T follicular helper cell (primary cell): ENCODE measurements around the gene SLC7A8.
"Not testable (repeated sequence)": the region's sequence is repeated elsewhere in the genome, so short reads cannot be mapped to it uniquely, and the experiment has no call there.

ENCODE experiments used
- DNase-seq: peaks from one replicate; pipeline ENCODE4 v3.0.0-alpha.2; 2020; ENCODE audit warnings: low read depth
- total RNA-seq, 2 experiments: gene quantifications; one replicate each; lab custom pipeline; 2026; lab: John Stamatoyannopoulos, UW

Gene SLC7A8
- 0.26 to 2.4 reads per million in 2 experiments for total RNA-seq

DNA sequence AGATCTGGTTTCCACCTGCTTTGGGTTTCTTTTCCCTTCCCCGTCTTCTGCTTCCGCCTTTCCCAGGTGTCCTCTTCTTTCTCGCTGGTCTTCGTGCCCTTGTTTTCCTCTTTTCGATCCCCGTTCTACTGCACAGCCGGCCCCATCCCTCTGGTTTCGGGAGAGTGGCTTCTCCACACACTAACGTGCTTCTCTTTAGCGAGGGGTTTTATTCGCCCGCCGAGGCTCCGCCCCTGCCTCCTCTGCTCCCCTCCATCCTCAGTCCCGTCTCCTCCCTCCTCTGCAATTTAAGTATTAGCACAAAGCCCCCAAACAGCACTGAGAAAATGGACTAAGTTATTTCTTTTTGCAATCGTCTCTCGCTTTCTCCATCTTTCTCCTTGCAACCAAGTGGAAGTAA lies at the start of gene SLC7A8:
Gene SLC7A8 (minus strand): TSS at position 182 of the 400 bp plus-strand sequence. CDS start 746 bp downstream, outside the sequence.
- DNase-seq: peak; percentile 9

DNA sequence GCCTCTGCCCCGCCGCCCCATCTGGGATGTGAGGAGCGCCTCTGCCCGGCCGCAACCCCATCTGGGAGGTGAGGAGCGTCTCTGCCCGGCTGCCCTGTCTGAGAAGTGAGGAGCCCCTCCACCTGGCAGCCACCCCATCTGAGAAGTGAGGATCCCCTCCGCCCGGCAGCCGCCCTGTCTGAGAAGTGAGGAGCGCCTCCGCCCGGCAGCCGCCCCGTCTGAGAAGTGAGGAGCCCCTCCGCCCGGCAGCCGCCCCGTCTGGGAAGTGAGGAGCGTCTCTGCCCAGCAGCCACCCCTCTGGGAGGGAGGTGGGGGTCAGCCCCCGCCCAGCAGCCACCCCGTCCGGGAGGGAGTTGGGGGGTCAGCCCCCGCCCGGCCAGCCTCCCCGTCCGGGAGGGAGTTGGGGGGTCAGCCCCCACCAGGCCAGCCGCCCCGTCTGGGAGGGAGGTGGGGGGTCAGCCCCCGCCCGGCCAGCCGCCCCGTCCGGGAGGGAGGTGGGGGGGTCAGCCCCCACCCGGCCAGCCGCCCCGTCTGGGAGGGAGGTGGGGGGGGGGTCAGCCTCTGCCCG lies 48.9 kb upstream of the SLC7A8 start:
- DNase-seq: not testable (repeated sequence)

DNA sequence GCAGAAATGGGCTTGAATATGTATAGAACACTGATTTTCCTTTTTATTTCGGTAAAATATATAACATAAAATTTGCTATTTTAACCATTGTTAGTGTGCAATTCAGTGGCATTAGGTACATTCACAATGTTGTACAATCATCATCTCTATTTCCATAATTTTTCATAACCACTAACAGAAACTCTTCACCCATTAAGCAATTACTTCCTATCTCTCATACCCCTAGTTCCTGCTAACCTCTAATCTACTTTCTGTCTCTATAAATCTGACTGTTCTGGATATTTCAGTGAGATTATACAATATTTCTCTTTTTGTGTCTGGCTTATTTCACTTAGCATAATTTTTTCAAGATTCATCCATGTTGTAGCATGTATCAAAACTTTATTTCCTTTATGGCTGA lies 45.4 kb upstream of the SLC7A8 start:
- no peak for DNase-seq

DNA sequence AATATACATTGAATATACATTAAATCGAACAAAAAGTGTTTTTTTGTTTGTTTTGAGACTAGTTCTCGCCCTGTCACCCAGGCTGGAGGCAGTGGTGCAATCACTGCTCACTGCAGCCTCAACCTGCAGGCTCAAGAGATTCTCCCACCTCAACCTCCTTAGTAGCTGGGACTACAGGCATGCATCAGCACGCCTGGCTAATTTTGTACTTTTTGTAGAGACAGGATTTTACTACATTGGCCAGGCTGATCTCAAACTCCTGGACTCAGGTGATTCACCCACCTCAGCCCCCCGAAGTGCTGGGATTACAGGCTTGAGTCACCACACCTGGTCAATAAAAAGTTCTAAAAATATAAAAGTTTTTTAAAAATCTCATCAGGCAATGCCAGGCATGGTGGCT lies 44.1 kb upstream of the SLC7A8 start:
- no peak for DNase-seq

DNA sequence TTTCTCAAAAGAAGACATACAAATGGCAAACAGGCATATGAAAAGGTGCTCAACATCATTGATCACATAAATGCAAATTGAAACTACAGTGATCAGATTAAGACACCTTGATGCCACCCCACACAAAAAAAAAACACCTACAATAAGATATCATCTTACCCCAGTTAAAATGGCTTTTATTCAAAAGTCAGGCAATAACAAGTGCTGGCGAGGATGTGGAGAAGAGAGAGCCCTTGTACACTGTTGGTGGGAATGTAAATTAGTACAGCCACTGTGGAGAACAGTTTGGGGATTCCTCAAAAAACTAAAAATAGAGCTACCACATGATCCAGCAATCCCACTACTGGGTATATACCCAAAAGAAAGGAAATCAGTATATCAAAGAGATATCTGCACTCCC lies 41.5 kb upstream of the SLC7A8 start:
- DNase-seq: not testable (repeated sequence)

DNA sequence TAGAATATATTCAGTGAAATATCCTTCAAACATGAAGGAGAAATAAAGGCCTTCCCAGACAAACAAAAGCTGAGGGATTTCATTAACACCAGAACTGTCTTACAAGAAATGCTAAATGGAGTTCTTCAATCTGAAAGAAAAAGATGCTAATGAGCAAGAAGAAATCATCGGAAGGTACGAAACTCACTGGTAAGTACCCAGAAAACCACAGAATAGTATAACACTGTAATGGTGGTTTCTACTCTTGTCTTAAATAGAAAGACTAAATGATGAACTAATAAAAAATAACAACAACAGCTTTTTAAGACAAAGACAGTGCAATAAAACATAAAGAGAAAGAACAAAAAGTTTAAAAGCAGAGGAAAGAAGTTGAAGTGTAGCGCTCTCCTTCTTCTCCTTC lies 35.6 kb upstream of the SLC7A8 start:
- DNase-seq: no peak

DNA sequence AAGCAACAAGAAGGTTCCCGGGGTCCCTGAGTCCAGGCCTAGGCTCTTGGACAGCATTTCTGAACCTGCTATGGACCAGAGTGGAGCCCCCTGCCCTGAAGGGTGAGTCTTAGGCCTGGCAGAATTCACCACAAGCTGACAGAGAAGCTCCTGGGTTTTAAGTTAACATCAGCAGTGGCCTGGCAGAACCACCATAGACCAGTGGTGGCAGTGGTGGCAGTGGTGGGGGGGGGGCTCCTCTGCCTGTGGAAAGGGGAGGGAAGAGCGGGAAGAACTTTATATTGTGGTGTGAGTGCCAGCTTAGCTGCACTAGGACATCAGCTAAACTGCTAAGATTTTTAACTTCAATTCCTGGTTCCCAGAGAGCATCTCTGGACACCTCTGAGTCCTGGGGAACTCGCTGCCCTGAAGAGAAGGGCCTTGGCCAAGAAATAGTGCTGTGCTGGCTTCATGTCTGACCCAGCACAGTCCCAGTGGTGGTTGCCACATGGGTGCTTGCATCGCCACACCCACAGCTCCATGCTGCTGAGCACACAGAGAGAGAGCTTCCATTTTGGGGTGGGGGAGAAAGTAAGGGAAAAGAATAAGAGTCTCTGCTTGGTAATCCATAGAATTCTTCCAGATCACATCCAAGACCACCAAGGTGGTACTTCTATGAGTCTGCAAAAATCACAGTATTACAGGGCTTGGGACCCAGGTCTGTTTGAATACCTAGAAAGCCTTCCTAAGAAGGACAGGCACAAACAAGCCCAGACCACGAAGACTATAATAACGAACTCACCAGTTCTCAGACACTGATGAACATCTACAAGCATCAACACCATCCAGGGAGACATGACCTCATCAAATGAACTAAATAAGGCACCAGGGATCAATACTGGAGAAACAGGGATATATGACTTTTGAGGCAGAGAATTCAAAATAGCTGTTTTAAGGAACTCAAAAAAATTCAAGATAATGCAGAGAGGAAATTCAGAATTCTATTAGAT lies 33.9 kb upstream of the SLC7A8 start:
- no peak for DNase-seq

DNA sequence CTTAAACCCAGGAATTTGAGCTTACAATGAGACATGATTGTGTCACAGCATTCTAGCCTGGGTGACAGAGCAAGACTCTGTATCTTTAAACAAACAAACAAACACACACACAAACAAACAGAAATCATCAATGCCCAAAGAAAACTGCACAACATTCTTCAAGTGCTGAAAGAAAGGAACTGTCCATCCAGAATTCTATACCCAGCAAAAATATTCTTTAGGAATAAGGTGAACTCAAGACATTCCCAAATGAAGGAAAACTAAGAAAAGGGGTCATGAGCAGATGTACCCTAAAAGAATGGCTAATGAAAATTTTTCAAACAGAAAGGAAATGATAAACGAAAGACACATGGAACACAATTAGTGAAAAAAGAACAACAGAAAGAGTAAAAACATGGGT lies 32.0 kb upstream of the SLC7A8 start:
- DNase-seq: no peak

DNA sequence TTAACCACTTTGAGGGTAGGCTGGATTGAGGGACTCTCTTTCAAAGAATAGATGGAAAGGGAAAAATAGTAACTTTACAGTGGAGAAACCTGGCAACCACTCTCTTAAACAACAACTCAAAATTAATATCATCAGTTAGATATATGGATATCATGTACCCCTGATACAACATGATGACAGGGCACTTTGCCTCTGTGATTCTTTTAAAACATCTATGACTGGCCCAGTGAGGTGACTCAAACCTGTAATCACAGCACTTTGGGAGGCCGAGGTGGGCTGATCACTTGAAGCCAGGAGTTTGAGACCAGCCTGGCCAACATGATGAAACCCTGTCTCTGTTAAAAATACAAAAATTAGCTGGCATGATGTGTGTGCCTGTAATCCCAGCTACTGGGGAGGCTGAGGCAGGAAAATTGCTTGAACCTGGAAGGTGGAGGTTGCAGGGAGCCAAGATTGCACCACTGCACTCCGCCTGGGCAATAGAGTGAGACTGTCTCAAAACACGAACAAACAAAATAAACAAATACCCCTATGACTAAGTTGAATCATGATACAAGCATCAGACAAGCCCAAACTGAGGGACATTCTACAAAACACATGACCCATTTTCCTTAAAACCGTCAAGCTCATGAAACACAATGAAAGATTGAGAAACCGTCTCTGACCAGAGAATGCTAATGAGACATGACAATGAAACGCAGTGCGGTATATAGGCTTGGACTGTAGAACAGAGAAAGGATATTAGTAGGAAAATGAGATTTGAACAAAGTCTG lies 26.4 kb upstream of the SLC7A8 start:
- no peak for DNase-seq

DNA sequence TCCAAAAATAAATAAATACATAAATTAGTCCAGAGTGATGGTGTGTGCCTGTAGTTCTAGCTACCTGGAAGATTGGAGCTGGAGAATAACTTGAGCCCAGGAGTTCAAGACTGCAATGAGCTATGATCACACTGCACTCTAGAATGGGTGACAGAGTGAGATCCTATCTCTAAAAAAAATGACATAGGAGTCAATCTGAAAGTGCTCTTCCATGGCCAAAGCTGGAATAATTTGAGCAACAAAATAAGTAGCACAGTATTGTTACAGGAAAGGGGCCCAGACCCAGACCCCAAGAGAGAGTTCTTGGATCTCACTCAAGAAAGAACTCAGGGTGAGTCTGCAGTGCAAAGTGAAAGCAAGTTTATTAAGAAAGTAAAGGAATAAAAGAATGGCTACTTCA lies 24.9 kb upstream of the SLC7A8 start:
- no peak for DNase-seq

DNA sequence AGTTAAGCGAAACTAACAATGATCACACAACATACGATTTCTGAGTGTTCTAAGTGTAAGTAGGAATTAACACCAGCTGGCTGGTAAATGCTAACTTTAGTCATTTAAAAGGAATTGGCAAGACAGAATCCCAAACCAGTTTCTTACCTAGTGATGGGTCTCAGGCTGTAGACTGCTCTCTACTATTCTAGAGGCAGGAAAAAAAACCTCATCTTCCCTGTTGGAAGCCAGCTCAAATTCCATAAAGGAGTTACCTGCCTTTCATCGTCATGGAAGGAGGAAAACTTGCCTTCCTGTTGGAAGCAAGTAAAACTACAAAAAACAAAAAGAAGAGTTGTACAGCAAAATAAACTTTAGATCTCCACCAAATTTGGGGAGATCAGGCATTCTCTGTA lies 23.7 kb upstream of the SLC7A8 start:
- no peak for DNase-seq

DNA sequence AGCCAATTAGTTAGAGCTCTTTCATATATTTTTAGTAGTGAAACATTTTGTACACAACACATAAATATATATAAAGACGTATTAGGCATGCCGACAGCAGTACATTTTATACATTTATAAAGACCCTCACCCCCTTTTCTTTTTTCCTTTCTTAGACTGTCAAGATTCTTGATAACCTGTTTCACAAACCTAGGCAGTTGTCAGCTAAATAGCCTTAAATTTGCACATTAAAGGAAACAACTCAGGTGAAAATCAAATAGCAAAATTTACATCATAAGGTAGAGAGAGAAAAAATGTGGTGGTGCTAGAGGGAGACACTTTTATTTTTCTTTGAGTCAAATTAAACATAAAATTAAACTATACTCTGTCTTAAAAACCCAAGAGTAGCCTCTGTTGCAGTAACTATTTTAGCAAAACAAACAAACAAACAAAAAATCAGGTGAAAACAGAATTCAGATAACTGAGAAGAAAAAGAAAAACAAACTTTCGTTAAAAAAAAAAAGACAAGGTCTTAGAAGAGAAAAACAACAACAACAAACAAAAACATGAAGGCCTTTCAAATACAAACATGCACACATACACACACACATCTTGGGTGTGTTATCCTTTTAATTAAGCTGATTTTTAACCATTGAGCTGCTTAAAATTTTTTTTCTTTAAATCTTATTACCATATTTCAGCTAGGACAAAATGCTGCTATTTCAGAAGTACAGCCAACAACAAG lies 23.1 kb upstream of the SLC7A8 start:
- DNase-seq: no peak

DNA sequence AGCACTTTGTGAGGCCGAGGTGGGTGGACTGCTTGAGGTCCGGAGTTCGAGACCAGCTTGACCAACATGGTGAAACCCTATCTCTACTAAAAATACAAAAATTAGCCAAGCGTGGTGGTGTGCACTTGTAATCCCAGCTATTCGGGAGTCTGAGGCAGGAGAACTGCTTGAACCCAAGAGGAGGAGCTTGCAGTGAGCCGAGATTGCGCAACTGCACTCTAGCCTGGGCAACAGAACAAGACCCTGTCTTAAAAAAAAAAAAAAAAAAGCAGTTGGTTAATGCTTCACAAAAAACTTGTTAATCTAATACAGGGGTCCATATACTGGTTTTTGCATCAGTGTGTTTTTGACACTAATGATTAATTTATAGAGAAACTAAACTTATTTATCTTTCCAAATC lies 18.5 kb upstream of the SLC7A8 start:
- DNase-seq: no peak

DNA sequence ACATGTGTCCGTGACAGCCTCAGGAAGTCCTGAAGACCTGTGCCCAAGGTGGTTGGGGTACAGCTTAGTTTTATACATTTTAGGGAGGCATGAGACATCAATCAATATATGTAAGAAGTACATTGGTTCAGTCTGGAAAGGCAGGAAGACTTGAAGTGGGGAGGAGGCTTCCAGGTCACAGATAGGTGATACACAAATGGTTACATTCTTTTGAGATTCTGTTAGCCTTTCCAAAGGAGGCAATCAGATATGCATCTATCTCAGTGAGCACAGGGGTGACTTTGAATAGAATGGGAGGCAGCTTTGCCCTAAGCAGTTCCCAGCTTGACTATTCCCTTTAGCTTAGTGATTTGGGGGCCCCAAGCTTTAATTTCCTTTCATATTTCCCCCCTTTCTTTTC lies 15.7 kb upstream of the SLC7A8 start:
- not testable (repeated sequence) for DNase-seq

DNA sequence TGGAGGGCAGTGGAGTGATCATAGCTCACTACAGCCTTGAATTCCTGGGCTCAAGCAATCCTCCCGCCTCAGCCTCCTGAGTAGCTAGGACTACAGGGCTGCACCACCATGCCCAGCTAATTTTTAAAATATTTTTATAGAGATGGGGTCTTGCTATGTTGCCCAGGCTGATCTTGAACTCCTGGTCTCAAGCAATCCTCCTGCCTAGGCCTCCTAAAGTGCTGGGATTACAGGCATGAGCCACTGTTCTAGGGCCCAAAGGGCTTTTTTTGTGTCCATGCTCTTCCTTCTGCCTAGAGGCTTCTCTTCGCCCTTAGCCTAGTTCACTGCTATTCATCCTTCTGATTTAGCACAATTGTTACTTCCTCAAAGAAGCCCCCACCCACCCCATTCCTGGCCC lies 13.0 kb upstream of the SLC7A8 start:
- DNase-seq: not testable (repeated sequence)

DNA sequence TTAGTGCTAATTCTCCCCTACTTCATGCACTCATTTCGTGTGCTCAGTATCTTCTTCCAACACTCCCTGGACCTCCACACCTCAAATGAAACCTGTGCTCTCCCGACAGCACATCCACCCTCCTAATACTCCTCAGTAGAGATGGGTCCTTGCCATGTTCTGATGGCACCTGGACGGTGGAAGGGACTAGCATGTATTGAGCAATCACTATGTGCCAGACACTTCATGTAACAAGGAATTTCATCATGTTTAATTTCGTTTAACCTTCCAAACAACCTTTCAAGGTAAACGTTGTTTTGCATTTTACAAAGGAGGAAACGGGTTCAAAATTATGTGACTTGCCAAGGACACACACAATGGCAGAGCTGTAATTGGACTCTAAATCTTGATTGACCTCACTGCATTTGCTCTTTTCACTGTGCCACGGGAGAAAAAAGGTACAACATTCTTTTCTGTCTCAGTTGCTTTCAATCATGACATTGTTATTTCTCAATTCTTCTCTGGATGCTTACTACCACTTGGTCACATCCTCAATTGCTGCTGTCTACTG lies 12.2 kb upstream of the SLC7A8 start:
- DNase-seq: no peak

DNA sequence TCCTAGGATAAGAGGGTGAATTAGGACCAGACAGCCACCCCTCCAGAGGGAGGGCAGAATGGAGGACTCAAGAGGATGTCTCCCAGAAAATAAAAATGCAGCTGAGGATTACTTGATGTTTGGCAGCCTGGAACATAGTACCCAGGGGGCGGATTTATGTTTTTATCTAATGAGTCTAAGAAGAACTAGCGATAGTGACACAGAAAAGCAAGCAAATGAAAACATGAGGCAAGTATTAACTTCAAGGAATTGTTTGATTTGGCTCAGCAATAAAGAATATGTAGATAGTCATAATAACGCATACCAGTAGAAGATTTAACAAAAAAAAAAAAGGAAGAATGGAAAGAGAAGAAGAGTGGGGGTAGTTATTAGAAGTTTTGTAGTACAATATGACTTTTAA lies 10.0 kb upstream of the SLC7A8 start:
- no peak for DNase-seq

DNA sequence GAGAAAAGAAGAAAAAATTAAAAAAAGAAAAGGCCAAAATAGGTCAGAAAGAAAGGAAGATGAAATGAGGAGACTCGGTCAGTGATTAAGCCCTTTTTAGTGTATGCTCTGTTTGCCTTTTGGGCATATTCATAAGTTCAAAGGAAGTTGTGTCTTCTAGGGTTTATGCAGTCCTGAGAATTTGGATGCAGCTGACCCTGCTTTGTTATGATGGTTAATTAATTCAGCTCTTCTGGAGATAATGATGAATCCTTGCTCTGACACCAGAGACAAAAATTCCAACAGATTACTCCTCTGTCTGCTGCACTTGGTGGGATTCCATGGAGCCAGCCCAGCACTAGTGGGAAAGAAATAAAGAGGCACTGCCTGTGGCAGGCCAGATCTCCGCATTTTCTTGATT lies 4.5 kb upstream of the SLC7A8 start:
- no peak for DNase-seq

DNA sequence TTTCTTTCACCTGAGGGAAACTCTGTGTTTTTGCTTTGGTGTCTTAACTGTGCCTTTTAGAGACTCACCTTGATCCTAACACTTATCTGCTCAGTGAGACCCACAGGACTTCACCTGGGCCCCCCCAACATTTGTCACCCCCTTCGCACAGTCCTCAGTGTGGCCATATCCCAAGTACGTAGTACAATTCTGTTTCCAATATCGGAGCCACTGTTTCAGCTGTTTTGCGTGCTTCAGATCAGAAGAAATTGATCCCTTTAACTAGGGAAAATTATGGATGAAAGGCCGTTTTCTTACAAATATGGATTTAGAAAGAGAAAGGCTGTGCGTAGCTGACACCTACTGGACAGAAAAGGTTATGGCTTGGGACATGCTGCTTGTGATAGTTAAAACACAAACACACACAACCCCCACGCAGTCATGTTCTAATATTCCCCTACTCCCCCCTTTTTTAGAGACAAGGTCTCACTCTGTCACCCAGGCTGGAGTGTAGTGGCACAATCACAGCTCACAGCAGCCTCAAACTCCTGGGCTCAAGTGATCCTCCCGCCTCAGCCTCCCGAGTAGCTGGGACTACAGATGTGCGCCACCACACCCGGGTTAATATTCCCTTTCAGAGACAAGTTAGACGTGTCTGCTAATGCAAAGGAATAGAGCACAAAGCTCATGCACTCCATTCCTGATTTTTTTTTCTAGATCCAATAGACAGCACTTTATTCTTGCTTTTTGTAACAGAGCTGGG lies 3.6 kb upstream of the SLC7A8 start:
- no peak for DNase-seq

DNA sequence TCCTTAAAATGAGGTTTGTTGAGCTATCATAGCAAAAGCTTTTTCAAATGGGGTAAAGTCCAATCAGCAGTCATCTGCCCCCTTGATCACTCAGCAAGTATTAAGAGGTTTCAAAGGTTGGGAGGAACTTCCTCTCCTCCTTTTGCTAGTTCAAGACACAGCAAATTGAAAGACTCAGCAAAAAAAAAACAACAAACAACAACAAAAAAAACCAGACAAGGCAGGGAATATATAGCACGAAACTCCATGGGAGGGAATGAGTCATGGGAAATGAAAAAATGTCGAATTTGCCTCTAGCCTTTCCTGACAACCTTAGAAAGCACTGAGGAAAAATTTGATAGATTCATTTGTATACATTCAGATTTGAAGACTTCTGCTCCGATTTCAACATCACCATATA lies 1.6 kb upstream of the SLC7A8 start:
- no peak for DNase-seq

DNA sequence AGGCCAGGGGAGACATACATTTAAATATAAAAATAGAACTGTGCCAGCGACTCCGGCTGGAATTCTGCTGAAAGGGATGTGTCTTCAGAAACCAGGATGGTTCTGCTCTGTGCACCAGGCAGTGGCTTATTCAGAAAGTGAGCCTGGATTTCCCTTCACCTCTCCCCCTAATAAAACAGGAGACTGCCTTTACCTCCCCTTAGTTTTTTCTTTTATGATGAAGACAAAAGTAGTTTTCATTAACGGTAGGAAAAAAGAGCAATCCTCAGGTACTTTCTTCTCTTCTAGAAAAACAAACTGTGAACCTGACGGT lies 346 bp downstream of the SLC7A8 start:
- DNase-seq: no peak
